Activated CD4-positive, alpha-beta T cell treated with anti-CD3 and anti-CD28 coated beads, Interleukin-2, amount 50 U/mL, for 24 hours (primary cell): Measurements from ENCODE around the gene KRTAP10-11.
"Not testable (repeated sequence)": the region's sequence is repeated elsewhere in the genome, so short reads cannot be mapped to it uniquely, and the experiment has no call there.

Source experiments
- DNase-seq, 2 donors: peaks; one replicate each; pipeline ENCODE4 v3.0.0-alpha.2; 2020; ENCODE audit warnings: low read depth in 1 of 2, low spot score in 1 of 2

The KRTAP10-11 gene

DNA sequence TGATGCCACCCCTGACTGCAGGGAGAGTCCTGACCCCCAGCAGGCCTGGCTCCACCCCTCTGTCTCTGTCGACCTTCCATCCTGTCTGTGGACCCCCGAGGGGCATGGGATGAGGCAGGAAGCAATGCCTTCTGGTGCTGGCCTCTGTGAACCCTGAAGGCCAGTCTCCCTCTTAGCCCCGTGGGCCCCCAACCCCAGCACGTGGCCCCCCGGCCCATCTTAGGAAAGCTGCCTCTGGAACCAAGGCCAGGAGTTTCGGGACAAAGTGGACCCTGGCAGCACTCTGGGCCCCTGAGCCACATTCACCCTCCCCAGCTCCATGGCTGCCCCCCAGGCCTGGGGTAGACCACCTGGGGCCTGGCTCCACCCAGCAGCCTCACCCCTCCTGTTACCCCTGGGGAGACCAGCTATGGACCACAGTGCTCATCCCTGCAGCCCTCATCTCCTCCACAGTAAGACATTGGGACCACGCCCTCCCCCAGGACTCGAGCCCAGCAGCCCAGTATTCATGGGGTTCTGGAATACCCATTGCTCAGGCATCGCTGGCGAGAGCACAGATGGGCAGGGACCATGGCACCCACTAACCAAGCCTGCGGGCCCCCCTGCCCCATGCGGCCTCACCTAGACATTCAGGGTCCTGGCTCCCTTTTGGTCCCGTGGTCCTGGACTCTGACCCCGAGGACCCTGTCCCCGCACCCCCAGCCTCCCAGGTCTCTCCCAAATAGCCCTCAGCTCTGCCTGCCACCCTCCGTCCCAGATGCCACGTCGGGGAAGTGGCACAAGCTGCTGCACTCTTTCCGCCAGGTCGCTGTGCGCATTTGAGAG, 7.5 kb upstream of the KRTAP10-11 start:
- not testable (repeated sequence) for DNase-seq

GRCh38 chr21:44639331-44639655, 6.9 kb upstream of the KRTAP10-11 start:
- DNase-seq, result no peak

- DNase-seq, result no peak
Measured at GRCh38 chr21:44640761-44641160, 5.5 kb upstream of the KRTAP10-11 start.

- DNase-seq, result no peak
Measured at GRCh38 chr21:44643741-44644310, 2.4 kb upstream of the KRTAP10-11 start.

DNA sequence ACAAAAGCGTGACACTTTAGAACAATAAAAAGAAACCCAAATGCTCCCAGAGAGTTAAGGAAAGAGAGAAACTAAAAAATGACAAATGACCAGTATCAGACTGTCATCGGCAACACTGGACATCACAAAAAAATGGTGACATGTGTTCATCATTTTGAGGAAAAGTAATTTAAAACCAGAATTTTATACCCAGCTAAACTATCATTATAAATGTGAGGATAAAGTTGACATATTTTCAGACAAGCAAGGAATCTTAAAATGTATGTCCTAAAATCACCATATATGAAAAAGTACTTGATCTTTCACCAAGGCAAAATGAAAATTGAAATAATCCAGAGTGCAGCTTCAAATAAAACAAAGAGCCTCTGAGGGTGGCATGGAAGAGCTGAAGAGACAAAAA, 1.3 kb upstream of the KRTAP10-11 start:
- no peak for DNase-seq

GRCh38 chr21:44647222-44647552, 973 bp downstream of the KRTAP10-11 start:
- DNase-seq, result no peak

DNA sequence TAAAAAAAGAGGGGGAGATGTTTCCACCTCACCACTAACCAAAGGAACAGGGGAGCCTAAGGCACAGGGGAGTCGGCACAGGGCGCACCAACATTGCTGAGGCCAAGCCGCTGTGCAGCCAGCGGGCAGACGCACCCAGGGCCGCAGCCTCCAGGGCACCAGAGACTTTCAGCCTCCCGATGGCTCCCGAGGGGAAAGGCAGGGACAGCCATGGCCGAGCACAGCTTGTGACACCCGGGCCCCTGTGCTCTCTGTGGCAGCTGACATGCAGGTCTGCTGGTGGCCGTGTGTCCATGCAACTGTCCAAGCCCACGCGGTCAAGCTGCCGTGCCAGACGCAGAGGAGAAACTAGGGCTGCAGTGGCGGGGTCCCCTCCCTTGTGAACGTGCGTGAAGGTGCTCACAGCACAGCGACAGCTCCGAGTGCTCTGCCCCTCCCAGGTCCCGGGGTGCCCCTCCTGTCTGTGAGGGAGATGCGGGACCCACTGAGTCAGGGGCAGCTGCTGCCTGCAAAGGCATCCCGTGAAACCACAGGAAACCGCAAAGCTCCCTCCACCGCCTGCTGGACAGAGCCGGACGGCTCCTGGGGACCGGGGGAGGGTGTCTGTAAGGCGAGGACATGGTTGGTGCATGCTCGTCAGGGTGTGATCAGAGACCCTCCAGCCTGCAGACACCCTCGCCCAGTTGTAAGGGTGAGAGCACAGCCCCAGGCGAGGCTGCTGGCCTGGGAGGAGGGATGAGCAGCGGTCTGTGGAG, 2.5 kb downstream of the KRTAP10-11 start:
- no peak for DNase-seq

DNA sequence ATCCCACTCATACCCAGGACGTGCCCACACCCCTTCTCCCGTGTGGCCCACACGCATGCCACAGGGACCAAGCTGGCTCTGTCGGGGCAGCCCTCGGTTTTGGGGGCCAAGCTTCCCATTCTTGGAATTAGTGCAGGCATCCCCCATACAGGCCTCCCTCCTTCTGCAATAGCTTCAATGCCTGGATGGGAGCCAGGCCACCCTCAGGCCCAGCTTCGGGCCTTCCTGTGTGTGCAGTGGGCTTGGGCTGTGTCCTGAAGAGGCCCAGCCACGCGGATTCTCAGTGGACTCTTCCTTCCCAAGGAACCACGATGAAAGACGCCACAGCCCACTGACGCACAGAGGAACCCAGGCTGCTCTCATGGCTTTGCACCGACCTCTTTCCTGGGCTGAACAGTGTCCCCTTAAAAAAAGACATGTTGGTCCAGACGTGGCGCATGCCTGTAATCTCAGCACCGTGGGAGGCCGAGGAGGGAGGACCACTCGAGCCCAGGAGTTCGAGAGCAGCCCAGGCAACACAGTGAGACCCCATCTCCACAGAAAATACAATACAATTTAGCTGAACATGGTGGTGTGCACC, 3.4 kb downstream of the KRTAP10-11 start:
- no peak for DNase-seq

- DNase-seq, result no peak
Measured at GRCh38 chr21:44650265-44650972, 4.2 kb downstream of the KRTAP10-11 start.

DNA sequence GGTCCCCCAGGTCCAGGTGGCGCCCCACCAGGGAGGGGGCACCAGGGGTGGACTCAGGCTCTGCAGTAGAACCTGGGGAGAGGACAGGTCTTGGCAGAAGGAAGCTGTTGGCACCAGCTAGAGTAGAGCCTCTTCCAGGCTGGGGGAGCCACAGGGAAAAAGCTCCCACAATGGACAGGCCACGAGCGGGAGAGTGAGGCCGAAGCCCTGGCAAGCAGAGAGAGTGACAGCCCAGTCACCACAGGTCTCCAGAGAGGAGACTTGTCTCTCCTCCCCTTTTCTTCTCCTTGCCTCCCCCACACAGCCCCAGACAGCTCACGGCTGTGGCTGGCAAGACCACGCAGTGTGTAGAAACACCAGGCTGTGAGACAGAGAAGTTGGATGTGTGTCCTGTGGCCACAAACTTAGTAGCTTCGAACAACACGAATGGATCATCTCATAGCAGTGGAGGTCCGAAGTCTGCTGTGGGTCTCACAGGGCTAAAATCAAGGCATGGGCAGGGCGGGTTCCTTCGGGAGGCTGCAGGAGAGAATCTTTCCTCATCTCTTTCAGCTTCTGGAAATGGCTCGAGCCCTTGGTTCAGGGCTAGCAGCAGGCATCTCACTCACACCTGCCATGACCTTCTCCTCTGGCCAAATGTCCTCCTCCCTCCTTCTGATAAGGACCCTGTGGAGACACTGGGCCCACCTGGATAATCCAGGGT, 4.9 kb downstream of the KRTAP10-11 start:
- DNase-seq, result no peak

- no peak for DNase-seq
Measured at GRCh38 chr21:44653123-44653522, 6.9 kb downstream of the KRTAP10-11 start.

DNA sequence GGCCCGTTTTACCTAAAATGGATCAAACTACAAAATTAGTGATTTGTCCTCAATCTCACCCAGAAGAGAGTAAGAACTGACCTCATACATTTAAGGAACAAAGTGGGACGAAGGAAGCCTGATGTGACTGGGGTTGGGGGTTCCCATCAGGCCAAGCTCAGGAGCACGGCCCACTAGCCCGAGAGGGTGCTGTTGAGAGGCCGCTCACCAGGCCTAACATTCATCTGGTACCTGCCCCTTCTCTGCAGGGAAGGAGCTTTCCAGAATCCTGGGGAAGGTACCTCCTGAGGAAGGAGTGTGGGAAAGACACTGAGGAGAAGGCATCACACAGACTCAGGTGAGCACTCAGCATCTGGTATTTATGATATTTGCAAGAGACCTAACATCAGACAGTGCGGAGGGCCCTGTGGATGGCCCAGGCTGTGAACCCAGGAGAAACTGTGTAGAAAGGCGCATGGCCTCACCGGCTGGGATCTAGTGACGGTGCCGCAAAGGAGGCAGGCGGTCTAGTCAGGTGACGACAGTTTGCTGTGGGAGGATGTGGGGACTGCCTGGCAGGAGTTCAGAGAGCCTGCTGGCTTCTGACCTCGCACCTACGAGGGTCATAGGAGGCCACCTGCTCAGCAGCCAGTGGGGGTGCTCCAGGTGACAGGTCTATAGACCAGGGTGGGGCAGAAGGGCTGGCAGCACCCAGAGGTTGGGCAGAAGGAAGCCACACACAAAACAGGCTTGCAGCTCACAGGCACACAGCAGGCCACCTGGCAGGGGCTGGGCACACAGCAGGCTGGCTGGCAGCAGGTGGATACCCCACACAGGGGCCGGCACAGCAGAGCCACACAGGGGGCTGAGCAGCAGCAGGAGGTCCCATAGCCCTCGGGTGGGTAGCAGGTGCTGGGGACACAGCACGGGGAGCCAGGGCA, 7.7 kb downstream of the KRTAP10-11 start:
- no peak for DNase-seq

GRCh38 chr21:44654576-44655175, 8.5 kb downstream of the KRTAP10-11 start, which contains the start of gene KRTAP12-4:
Gene KRTAP12-4 (minus strand): TSS chr21:44654659. CDS start chr21:44654614, 45 bp downstream.
- DNase-seq, result no peak

GRCh38 chr21:44656868-44657267, 10.7 kb downstream of the KRTAP10-11 start:
- no peak for DNase-seq

DNA sequence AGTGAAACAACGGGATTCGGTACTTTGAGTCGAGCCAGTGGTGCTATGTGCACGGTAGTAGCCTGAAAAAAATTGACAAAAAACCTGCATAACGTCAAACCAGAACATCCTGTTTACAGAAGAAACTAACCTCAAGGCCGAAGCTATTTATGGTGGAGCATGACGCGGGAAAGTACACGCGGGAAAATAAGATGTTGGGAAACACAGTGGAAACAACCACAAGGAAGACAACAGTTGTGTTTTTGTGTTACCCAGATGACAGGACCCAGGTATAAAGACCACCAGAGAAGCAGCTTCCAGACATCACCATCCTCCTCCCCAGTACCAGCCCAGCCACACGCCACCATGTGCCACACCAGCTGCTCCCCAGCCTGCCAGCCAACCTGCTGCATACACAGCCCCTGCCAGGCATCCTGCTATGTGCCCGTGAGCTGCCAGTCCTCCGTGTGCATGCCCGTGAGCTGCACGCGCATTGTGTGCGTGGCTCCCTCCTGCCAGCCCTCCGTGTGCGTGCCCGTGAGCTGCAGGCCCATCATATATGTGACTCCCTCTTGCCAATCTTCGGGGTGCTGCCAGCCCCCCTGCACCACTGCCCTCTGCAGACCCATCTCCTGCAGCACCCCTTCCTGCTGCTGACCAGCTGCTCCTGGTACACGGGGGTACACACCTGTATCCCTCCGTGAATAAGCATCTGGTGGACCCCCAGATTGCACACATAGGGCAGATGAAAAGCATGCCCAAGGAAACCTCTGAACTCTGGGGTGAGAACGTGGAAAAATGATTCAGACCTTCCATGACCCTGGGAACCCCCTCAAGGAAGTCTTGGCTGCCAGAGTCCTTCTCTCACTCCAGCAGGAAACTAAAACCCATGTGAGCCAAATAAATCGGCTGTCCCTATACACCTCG, 11.7 kb downstream of the KRTAP10-11 start, which contains the start of gene KRTAP12-3:
KRTAP12-3 (plus strand) TSS at position 298 of the 906 bp plus-strand sequence; CDS start at position 346, 48 bp downstream.
- no peak for DNase-seq

DNA sequence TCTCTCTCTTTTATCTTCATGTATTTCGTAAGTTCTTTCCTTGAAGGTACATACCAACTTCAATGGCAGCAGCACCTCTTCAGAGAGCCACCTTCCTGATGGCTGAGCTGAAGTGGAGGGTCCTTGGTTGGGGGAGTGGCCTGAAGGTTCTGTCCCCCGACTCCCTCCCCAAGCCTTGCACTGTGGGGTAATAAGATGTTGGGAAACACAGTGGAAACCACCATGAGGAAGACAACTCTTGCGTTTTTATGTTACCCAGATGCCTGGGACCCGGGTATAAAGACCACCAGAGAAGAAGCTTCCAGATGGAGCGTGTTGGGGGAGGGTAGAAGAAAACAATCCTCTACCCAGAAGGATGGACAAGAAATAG, 12.3 kb downstream of the KRTAP10-11 start:
- no peak for DNase-seq

- no peak for DNase-seq
Measured at GRCh38 chr21:44658913-44659595, 12.8 kb downstream of the KRTAP10-11 start.
